ENCODE measurements around the gene SLCO2A1. TPM values are rescaled to one million over a fixed set of nuclear protein-coding genes. Genes with fewer than 3 reads are reported as not detected.

SLCO2A1 gene
- total RNA-seq, 1 donor from 2014 or later = not detected

DNA sequence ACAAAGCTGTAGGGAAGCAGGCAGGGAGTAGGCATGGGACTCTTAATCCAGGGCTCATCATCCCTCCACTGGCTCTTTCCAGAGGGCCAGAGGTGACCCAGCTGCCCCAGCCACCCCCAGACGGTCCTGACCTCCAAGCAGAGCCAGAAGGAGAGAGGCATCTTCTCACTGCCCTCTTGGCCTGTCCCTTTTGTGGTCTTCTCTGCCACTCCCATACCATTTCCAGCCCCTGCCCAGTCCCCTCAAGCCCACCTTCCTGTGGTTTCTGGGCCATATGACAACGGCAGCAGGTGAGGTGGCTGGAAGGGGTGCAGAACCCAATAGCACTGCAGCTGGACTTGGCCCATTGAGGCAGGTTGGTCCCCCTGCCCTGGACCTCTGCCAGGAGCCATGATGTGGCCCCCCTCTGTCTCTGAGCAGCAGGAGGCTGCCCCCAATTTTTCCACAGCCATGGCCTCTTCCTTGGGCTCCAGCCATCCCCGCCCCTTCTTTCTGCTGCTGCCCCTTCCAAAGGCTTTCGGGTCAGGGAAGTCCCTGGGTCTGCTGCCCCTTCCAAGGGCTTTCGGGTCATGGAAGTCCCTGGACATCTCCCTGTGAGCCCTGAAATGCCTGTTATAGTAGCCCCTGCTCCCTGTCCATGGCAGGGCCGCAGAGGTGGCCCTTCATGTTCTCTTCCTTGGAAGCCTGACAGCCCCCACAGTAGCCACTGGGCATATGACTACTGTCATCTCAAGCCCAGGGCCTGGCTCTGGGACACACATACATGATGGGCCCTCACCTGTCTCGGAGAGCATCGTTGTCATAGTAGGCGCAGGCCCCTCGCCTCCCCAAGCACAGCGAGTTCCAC is 94.5 kb downstream of the SLCO2A1 start:
- no peak for DNase-seq (ENCODE audit: low read depth)

DNA sequence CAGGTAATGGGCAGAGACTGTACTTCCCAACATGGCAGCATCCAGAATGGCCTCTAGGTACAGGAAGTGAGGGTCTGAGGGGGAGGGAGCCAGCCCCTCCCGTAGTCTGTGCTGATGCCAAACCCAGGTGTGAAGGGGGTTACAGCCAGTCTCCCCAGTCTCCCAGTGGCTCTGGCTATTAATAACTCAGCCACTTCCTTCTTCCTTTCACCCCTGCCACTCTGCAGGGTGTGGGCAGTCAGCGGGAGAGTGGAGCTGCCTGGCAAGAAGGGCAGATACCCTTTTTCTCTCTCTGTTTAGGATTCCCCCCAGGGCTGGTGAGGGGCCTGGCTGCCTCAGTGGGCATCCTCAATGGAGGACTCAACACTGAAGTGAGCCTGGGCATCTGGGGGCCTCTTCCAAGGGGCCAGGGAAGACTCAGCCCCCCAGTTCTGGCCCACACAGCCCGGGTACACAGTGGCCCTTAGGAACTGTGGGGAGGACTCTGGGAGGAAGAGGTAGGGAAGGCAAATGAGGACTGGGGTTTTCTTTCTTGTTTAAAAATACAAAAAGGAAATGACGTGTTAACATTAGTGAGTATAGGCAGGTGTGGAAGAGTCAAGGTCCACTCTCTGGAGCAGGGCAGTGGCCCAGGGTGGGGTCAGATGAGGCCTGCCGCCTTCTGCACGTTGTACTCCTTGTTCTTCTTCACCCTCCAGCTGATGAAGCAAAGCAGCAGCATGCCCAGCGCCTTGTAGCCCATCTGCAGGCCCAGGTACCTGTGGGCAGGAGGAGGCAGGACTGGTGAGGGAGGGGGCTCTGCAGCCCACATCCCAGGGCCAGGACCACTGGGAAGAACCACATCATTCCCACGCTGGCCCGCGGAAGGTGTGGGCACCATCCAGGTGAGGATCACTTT is 95.4 kb downstream of the SLCO2A1 start:
- no peak for DNase-seq (ENCODE audit: low read depth)

DNA sequence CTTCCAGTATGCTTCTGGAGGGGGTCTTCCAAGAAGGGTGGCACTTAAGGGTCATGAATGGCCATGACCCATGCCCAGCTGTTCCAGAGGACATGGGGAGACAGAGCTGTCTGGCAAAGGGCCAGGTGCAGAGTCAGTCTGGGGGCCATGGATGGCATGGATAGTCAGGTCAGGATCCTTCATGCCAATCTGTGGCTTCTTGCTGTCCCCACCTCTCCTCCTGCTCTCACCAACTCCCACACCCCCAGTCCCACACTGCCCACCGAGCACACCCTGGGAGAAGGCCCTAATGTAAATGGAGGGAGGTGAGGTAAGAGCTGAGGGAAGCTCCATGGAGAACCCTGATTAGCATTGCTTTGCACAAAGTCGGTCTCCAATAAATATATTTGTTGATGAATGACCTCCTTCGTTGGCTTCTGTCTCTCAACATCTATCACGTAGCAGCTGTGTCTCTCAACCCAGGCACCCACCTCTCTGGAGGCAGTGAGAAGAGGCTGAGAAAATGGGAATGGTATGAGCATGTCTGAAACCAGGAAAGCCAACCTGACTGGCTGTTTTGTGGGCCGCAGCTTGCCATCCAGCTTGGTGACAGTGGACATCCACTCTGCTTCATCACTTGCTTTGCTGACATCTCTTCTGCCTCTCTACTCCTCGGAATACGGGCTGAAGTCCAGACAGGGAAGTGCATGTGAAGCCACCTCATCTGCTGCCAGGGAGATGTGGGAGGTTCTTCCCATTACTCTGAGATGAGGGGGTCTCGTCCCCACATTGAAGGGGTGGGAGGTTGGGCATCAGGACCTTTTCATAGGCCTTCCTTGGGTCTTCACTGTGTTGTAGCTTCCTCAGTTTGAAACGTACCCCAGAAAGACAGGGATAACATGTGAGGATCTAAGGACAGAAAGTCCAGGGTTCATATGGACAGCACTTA is 96.4 kb downstream of the SLCO2A1 start:
- DNase-seq (ENCODE audit: low read depth) = no peak

DNA sequence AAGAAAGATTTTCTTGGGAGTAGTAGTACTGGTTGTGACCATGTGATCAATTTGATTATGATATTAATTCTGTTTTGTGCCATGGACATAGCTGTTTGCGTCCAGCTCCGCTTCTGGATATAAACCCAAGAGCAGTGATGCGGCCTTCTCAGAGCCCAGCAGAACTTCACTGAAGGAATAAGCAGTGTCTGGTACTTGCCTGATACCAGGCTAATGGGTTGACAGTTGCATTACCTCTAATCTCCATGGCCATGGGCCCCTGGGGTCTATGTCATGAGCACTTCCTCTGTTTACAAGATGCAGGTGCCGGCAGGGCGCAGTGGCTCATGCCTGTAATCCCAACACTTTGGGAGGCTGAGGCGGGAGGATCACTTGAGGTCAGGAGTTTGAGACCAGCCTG is 97.7 kb downstream of the SLCO2A1 start:
- no peak for DNase-seq (ENCODE audit: low read depth)

DNA sequence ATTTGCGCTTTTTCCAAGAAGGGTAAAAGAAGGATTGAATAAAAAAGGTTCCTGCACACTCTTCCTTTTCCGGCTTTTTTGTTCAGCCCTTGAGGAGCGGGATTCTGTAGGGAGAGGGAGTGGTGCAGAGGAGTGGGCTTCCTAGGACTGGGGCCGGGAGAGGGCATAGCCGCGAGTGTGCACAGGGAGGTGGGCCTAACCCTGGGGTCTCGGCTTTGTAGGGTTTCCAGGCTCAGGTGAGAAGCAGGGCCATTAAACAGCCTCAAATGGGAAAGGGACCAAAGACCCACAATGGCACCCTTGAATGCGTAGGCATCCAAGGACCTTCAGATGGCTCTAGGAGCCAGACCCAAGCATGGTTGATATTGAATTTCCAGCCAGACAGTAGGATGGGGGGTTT is 98.6 kb downstream of the SLCO2A1 start:
- no peak for DNase-seq (ENCODE audit: low read depth)

DNA sequence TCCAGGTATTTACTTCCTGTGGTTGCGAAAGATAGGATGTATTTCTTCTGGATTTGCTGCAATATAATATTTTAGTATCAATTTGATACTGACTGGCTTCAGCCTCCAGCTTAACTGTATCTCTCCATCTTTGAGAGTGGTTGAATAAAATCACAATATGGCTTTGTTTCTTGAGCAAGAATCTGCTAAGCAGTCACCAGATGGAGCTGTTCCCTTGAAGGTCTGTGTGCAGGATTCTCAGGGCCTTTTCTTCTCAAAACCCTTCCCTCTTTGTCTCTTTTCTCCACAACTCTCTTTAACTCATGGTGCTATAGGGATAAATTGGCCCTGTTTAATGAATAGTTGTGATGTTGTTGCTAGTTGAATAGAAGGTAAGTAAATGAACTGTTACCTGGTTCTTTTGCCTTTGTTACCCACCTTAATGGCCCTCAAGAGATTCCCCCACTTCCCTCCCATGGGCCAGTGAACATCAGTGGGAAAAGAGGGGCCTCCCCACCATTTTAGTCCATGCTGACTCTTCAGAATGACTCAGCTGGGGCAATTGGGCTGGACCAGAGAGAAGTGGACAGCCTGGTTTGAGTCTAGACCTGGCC is 99.3 kb downstream of the SLCO2A1 start:
- DNase-seq (ENCODE audit: low read depth) = peak; percentile 74

DNA sequence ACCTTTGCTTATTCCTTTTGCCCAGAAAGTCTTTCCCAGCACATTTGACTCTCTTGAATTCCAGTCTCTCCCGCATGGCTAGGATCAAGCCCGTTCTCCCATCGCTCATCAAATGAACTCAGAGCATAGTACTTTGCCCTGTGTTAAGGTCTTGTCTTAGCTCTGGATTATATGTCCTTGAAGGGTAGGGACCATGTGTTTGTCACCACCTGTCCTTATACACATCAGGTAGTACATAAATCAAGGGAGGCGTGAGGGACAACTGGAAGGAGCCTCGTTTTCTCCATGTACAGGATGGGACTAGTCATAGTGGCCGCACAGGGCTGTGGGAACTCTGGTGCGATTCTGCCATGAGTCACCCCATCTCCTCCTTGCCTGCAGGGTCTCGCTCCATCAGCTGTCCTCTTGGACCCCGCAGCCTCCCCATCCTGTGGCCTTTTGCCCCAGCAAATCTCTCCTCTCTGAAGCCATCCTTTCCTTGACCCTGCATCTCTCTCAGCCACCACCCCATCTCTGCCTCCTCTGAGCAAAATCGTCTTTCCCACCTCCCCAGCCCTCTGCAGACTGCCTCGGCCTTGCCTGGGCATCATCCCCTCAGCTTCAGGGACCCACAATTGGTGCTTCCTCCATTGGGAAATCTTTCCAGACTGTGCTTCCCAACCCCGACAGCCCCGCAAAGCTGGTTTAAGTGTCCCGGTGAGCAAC is 100.7 kb downstream of the SLCO2A1 start:
- no peak for DNase-seq (ENCODE audit: low read depth)

DNA sequence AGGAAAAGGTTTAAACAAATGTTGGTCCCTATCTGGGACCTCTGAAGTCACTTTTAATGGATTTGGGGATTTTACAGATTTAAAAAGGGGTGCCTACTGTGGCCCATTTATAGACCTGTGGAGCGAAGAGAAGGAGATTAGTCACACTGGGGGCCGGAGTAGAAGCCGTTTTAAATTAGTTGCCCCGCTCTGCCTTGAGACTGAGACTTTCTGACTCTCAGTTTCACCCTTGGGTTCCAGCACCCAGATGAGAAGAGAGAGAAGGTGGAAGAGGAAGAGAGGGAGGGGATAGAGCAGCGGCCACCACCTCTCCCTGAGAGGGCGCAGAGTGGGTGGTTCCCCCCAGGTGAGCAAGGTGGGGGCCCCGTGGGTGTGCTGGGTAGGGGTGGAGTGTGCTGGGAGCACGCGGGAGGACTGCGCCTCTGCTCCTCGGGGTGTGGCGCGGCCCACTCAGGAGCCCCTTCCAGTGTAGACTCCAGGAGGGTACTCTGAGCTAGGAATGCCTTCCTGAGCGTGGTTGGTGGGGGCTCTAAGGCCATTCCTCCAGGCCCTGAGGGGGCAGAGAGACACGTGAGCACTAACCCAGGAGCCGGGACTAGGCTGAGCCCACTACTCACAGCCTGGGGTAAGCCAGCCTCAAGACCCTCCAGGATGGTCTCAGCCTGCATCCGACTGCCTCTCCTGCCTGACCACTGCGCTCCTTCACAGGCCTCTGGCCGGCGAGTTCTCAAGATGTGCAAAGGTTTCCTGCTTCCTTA is 101.4 kb downstream of the SLCO2A1 start:
- DNase-seq (ENCODE audit: low read depth) = no peak

DNA sequence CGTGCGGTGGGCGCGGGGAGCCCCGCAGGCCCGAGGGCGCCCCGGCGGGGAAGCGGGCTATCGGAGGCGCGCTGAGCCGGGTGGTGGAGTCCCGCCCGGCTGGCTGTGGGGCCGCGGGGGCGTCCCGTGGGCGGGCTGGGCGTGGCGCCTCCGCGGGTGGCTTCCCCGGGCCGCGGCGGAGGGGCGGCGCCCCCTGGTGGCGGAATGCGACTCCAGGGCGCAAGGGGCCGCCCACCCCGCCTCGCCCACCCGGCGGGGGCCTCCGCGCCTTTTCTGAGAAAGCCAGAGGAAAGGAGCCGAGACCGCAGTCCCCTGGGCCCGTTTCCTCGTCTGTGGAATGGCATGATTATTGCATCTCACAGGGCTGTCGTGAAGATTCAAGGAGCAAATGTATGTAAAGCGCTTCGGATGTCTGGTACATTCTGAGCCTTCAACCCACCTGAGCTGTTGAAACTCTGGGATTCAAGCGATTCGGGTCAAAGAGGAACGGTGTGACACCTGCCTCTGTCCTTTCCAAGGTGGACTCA is 102.1 kb downstream of the SLCO2A1 start:
- DNase-seq (ENCODE audit: low read depth) = peak; percentile 45

DNA sequence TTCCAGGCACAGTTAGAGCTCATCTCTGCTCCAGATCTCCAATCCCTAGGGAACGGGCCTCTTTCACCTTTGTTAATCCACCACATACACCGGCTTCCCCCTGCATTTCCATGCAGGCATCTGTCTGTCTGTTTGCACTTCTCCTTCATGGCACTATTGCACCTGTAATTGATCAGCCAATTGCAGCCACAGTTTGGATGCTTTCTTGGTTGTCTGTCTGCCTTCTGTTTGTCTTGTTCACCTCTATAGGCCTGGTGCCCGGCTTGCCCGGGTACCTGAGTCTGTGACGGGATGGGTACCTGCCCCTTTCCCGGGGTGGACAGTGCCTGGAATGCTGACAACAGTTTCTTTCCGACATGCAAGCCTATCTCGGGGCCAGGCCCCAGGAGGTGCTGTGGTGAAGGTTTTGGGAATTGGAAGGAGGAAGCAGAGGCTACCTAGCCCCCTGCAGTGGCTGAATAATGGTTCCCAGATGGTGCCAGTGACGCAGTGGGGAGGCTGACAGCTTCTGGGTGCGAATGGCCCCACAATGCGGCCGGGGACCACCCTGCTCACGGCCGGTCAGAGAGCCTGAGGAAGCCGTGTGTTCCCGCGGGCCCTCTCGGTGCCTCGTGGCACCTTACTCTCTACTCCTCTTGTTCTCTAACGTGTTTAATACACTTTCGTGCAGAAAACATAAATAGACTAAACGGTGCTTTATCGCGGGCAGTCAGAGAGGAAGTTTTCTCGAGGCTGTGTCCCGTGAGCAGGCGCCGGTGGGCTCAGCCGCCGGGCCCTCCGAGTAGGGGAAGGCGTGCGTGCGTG is 102.8 kb downstream of the SLCO2A1 start:
- DNase-seq (ENCODE audit: low read depth) = no peak

DNA sequence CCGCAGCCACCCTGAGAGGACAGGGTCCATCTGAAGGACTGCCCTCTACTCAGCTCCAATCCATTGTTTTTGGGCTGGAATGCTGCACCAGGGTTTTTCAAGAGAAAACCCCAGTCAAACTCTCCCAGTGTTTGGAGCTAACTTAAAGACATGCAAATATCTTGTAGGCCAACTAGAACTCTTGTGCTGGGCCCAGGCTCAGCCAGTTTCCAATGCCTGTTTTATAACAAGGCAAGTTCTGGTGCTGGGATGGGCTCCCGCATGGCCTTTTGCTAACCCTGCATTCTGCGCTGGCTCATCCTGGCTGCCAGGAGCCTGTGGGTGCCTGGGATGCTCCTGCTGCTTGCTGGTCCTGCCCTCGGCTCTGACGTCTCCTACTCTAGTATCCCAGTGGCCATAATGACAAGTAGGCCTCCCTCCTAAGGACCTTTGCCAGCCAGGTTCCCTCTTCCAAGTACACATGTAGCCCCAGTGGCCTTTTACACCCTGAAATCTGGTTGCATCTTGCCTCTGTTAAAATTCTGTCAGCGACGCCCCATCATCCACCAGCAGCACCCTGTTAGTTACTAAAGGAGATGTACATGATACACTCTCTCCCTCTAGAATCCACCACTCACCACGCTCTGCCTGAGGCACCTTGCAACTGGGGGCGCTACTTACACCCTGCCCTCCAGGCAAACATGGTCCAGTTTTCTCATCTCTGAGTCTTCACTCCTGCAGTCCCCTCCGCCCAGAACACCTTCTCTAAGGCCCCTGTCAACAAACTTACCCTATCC is 103.6 kb downstream of the SLCO2A1 start:
- no peak for DNase-seq (ENCODE audit: low read depth)

DNA sequence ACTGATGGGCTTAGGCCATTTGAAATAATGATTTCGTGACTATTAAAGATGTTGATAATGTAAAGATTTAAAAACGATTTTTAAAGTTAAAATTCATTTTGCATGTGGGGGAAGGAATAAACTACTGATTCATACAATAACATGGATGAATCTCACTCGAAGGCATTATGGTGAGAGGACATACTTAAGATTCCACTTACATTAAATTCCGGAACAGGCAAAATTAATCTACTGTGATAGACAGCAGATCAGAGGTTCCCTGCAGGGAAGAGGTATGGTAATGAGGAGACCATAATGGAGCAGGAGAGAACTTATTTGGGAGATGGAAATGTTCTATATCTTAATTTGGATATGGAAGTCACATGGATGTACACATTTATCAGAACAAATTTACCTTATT is 105.7 kb downstream of the SLCO2A1 start:
- DNase-seq (ENCODE audit: low read depth) = no peak

DNA sequence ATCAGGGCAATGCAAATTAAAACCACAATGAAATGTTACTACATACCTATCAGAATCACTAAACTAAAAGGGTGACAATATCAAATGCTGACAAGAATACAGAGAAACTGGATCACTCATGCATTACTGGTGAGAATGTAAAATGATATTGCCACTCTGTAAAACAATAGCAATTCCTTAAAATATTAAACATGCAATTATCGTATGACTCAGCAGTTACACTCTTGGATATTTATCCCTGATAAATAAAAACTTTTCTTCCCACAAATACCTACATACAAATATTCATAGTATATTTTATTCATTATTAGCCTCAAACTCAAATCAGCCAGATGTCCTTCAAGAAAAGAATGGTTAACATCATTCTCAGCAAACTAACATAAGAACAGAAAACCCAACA is 108.1 kb downstream of the SLCO2A1 start:
- DNase-seq (ENCODE audit: low read depth) = no peak

DNA sequence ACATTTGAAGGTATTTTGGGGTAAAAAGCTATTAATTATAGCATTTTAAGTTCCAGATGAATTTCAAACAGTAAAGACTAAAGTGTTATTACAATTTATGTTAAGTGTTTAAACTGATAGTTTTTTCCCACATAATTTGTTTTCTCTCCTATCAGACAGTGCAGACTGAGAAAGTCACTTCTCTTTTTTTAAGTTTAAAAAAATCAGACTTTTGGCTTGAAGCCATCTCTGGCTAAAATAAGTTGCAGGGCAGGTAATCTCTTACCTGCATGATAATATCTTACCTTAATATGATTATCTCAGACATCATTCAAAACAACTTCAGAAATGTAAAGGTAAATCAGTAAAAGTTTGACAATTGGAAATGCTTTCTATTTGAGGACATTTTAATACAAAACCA is 112.6 kb downstream of the SLCO2A1 start:
- no peak for DNase-seq (ENCODE audit: low read depth)

DNA sequence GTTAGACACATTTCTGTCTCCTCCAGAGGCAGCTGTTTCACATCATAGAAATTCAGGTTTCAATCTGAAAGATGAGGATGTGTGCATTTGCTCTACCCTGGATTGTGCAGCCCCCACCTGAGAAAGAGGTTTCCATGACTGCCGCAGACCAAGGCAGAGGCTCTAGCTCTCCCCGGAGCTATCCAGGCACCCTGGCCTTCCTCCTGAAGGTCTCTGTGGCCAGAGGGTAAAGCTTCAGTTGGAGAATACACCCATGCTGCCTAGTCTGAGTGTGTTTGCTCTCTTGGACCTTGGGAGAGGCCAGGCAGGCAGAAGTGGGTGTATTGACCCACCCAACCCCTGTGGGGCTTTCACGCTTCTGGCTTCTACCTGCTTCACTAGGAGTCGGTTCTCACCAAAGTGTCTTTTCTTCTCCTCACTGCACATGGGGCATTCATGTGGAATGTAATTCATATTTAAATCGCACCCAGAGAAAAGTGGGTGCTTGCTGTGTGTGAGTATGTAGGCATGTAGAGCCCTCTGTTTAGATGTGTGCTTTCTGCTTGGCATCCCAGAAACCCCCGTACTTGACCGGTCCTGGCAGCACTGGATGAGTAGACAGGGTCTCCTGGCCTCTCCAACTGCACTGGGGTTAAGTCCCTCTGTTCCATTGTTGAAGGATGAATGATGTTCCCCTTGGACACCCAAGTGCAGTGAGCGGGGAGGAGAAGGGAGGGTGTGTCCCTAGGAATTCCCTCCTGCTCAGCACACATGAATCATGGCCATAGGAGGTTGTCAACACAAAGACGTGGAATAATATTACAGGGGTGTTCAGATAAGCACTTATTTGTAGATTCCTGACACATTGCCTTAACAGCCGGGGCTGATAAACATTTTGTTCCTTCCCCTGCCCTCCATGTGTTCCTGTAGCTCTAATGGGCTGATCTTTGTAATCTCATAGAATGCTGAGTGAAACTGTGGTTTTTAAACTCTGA is 113.8 kb downstream of the SLCO2A1 start:
- DNase-seq (ENCODE audit: low read depth) = no peak

All from myocyte (in vitro differentiated cells).